Measurements from ENCODE around the gene CALML6. TPM values are rescaled to one million over a fixed set of nuclear protein-coding genes. Genes with fewer than 3 reads are reported as not detected.

CALML6 gene
- total RNA-seq, 1 donor from 2014 or later: not detected

Other genes starting within 250 kb of the CALML6 start
- 20.4 TPM for gene SLC35E2B, start 222.5 kb upstream of the CALML6 start, total RNA-seq
- gene CDK11A, start 190.9 kb upstream of the CALML6 start, total RNA-seq: 17.3 TPM
- gene NADK, start 136.8 kb upstream of the CALML6 start, total RNA-seq: 23.0 TPM
- gene GNB1, start 24.2 kb upstream of the CALML6 start, total RNA-seq: 154 TPM
- 2.1 TPM for gene TMEM52, start 4.0 kb downstream of the CALML6 start, total RNA-seq
- not detected for gene CFAP74, start 88.5 kb downstream of the CALML6 start, total RNA-seq
- gene GABRD, start 104.1 kb downstream of the CALML6 start, total RNA-seq: 0.43 TPM
- 13.5 TPM for gene PRKCZ, start 135.2 kb downstream of the CALML6 start, total RNA-seq

Data from Right ventricle myocardium superior (tissue), 1 donor.